Spleen (tissue), 11 donors: ENCODE data around the gene GALNT11. TPM values are rescaled to one million over a fixed set of nuclear protein-coding genes. Genes with fewer than 3 reads are reported as not detected.

Experiments used
- DNase-seq: peaks from one replicate; pipeline ENCODE4 v3.0.0-alpha.2; 2020
- H3K27ac ChIP-seq, 8 donors: fragments of 200-600 bp; sonication (generic) in 7 of 8; 1 replicate in 4 of 8; 2 replicates in 4 of 8; pipeline versions ENCODE4 v1.5.0 to v1.8.0; 2016 to 2021; ENCODE audit warnings: inconsistent platforms in 4 of 8, mild to moderate bottlenecking in 4 of 8, moderate library complexity in 1 of 8
- H3K27me3 ChIP-seq, 7 donors: fragments of 200-600 bp; sonication (generic) in 6 of 7; replicated peaks in 1 of 7; 1 replicate in 4 of 7; 2 replicates in 3 of 7; pipeline versions ENCODE4 v1.5.0 to v1.8.0; 2016 to 2021; ENCODE audit warnings: inconsistent platforms in 3 of 7, mild to moderate bottlenecking in 1 of 7
- H3K36me3 ChIP-seq, 6 donors: fragments of 200-600 bp; sonication (generic) in 5 of 6; 1 replicate in 4 of 6; 2 replicates in 2 of 6; pipeline versions ENCODE4 v1.5.0 to v1.8.0; 2016 to 2021; ENCODE audit warnings: inconsistent platforms in 2 of 6
- H3K4me1 ChIP-seq, 6 donors: fragments of 200-600 bp; sonication (generic) in 5 of 6; 1 replicate in 3 of 6; 2 replicates in 3 of 6; pipeline versions ENCODE4 v1.5.0 to v1.8.0; 2016 to 2021; ENCODE audit warnings: inconsistent platforms in 3 of 6
- H3K4me3 ChIP-seq, 8 donors: fragments of 200-600 bp; sonication (generic) in 7 of 8; 1 replicate in 4 of 8; 2 replicates in 4 of 8; pipeline versions ENCODE4 v1.5.0 to v1.8.0; 2016 to 2021; ENCODE audit warnings: inconsistent platforms in 4 of 8, mild to moderate bottlenecking in 4 of 8, moderate library complexity in 2 of 8
- H3K9me3 ChIP-seq, 8 donors: fragments of 200-600 bp; sonication (generic) in 7 of 8; 1 replicate in 4 of 8; 2 replicates in 4 of 8; pipeline versions ENCODE4 v1.5.0 to v1.8.0; 2016 to 2021; ENCODE audit warnings: inconsistent platforms in 4 of 8
- CTCF ChIP-seq, 11 experiments: fragments of 200-600 bp in 7 of 11; fragments of 450-650 bp in 4 of 11; sonication (generic) in 4 of 11; IDR thresholded peaks in 8 of 11; conservative IDR thresholded peaks in 3 of 11; 1 replicate in 7 of 11; 2 replicates in 4 of 11; pipeline versions ENCODE4 v1.4.0 to v1.8.0; 2016 to 2021; ENCODE audit warnings: antibody characterized with exemption in 11 of 11, inconsistent platforms in 4 of 11, mild to moderate bottlenecking in 1 of 11
- POLR2A ChIP-seq, 3 donors: fragments of 450-650 bp; IDR thresholded peaks; one replicate each; pipeline ENCODE4 v1.5.1; 2017; ENCODE audit warnings: antibody characterized with exemption in 3 of 3, mild to moderate bottlenecking in 1 of 3
- POLR2AphosphoS5 ChIP-seq, 3 donors: sonication (generic); formaldehyde crosslinking; IDR thresholded peaks; one replicate each; pipeline ENCODE4 v1.5.1; 2017; ENCODE audit warnings: antibody characterized with exemption in 3 of 3
- WGBS, 5 donors: extraction: QIAGEN DNeasy Blood & Tissue Kit in 3 of 5; methylation state at CpG; one replicate each; pipeline versions ENCODE4 v1.1.5 to v1.1.7; 2013 to 2018; 5-methylcytosine and 5-hydroxymethylcytosine counted together
- intact Hi-C: fragments of 100-400 bp; cut with DNase I; formaldehyde crosslinking; loops from one replicate; pipeline ENCODE4 v1.15.0; 2023; ENCODE audit warnings: low total_unique reads
- polyA plus RNA-seq, 3 donors: library from polyadenylated mRNA; stranded (reverse); fragments of 200-250 nt; gene quantifications; one replicate each; pipeline ENCODE4 v1.2.1, GENCODE V29; 2013
- total RNA-seq, 7 donors: library from RNA; depleted of rRNA in 3 of 7; stranded (reverse); fragments of >200 nt in 3 of 7; fragmentation: NEBNext Ultra II Directional in 4 of 7; extraction: Animal tissue kit (Norgen Biotek cat#: 25700) in 4 of 7; gene quantifications; one replicate each; pipeline versions ENCODE4 v1.1.0 to v1.2.1, GENCODE V29; 2016 to 2021
- donor health status: healthy with polysubstance abuse.
- donor health status: DM: no; HTN: no; CAD: no; lungs with moderate emphysema.
- donor health status: DM: no; HTN: no; CAD: no.
- donor health status: Bipolar disorder and iron deficiency.
- donor health status: healthy.
- donor health status: DM: no; HTN: no; CAD: no.
- donor health status: DM: yes; HTN: yes; CAD: no.

GALNT11 gene
- total and polyA plus RNA-seq, 10 donors, result 9.7 to 46.0 (median 29.0) TPM

DNA sequence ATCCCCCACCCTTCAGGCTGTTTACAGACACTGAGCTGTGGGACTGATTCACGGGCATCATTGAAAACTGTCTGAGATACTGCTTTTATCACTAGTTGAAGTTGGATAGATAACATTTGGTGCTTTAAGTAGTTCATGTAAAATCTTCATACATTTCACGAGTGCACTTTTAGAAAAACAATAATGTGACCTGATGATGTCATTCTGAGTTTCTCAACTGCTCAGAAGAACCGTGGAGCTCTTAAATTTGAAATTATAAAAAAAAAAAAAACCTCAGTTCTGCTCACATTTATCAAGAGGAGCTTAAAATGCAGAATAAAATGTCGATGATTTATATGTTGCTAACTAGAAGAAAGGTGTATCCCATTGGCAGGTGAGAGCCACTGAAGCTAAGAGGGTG is 81.5 kb downstream of the GALNT11 start:
- no peak overlapping the region for H3K27ac ChIP-seq
- H3K4me1 ChIP-seq, result no peaks in the 10 kb centered on the region
- no peak overlapping the region for H3K4me3 ChIP-seq
- 78 to 88% (median 82%) methylated on average over 4 of the region's 4 CpGs for WGBS, 5 donors
- no peaks in the 10 kb centered on the region for H3K9me3 ChIP-seq
- H3K27me3 ChIP-seq, result no peaks in the 10 kb centered on the region
- H3K36me3 ChIP-seq, result peaks cover 0 to 92% (median 34%) of the 10 kb centered on the region in 6 donors
- DNase-seq, result no peak
- TF ChIP-seq POLR2AphosphoS5 (IDR thresholded peaks at IDR 0.05), result no peak
- no peak for TF ChIP-seq POLR2A (IDR thresholded peaks at IDR 0.05)
- TF ChIP-seq CTCF (IDR thresholded peaks at IDR 0.05 in 8 of 11, conservative IDR thresholded peaks at IDR 0.05 in 3 of 11), result no peak
- intact Hi-C loops, result no loop called here

DNA sequence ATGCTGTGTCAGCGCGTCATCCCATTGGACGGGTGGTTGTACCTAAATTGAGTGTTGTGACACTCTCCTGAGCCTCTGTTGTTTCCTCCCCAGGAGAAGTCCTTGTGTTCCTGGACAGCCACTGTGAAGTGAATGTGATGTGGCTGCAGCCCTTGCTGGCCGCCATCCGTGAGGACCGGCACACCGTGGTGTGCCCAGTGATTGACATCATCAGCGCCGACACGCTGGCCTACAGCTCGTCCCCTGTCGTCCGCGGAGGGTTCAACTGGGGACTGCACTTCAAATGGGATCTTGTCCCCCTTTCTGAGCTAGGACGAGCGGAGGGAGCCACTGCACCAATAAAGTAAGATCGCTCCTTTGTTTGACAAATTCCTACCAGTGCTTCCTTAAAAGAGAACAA is 82.5 kb downstream of the GALNT11 start:
- no peaks in the 10 kb centered on the region for H3K4me1 ChIP-seq
- H3K4me3 ChIP-seq, result no peak overlapping the region
- peaks cover 0 to 89% (median 30%) of the 10 kb centered on the region in 6 donors for H3K36me3 ChIP-seq
- intact Hi-C loops, result no loop called here
- peak; percentile 65 for DNase-seq
- H3K27ac ChIP-seq, result no peak overlapping the region
- H3K9me3 ChIP-seq, result no peaks in the 10 kb centered on the region
- no peaks in the 10 kb centered on the region for H3K27me3 ChIP-seq
- WGBS, 5 donors, result 92 to 99% (median 97%) methylated on average over 14 to 17 of the region's 17 CpGs
- TF ChIP-seq CTCF (IDR thresholded peaks at IDR 0.05 in 8 of 11, conservative IDR thresholded peaks at IDR 0.05 in 3 of 11) (no peak), POLR2AphosphoS5 (IDR thresholded peaks at IDR 0.05) (peak in 1 of 3 donors; percentile 50)

DNA sequence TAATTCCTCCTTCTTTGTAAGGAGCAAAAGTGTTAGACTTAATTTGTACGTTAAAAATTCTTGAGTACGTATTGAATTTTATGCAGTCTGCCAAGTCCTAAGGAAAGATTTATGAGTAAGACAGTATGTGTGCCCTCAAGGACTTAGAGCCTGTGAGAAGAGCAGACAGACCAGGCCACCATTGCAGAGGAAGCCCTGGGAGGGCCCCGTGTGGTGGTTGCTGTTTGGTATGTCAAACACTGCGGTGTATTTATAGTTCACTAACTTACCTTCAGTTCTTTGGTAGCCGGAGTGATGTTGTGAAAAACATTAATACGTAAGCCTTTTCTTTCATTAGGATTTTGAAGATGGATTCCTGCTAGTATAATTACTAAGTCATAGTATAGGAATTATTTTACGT is 82.9 kb downstream of the GALNT11 start:
- intact Hi-C loops, result no loop called here
- TF ChIP-seq CTCF (IDR thresholded peaks at IDR 0.05 in 8 of 11, conservative IDR thresholded peaks at IDR 0.05 in 3 of 11) (no peak), POLR2A (IDR thresholded peaks at IDR 0.05) (no peak), POLR2AphosphoS5 (IDR thresholded peaks at IDR 0.05) (no peak)
- H3K9me3 ChIP-seq, result no peaks in the 10 kb centered on the region
- no peaks in the 10 kb centered on the region for H3K27me3 ChIP-seq
- WGBS, 5 donors, result 89 to 92% (median 89%) methylated on average over 7 of the region's 7 CpGs
- no peak overlapping the region for H3K27ac ChIP-seq
- DNase-seq, result no peak
- no peaks in the 10 kb centered on the region for H3K4me1 ChIP-seq
- no peak overlapping the region for H3K4me3 ChIP-seq
- H3K36me3 ChIP-seq, result peaks cover 0 to 89% (median 27%) of the 10 kb centered on the region in 6 donors

DNA sequence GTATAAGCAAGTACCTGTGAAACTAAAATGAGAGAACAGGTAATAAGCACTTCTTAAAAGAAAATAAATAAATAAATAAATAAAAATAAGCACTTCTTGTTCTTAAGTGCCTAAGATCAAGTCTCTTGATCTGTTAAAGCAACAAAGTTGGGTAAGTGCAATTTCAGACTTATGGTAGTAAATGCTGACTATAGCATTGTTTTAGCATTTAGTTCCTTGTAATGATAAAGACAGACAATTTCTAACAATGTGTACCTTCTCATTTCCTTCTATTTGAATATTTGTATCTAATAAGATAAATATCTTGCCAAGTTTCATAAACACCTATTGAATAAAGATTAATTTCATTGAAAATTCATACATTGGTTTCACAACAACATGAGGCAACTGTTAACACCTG is 87.4 kb downstream of the GALNT11 start:
- intact Hi-C loops, result no loop called here
- Histone ChIP-seq H3K4me1 (no peaks in the 10 kb centered on the region), H3K36me3 (peaks cover 0 to 93% (median 30%) of the 10 kb centered on the region in 6 donors), H3K27ac (no peak overlapping the region), H3K27me3 (no peaks in the 10 kb centered on the region), H3K9me3 (no peaks in the 10 kb centered on the region), H3K4me3 (no peak overlapping the region)
- no peak for DNase-seq
- TF ChIP-seq POLR2AphosphoS5 (IDR thresholded peaks at IDR 0.05) (no peak), CTCF (IDR thresholded peaks at IDR 0.05 in 8 of 11, conservative IDR thresholded peaks at IDR 0.05 in 3 of 11) (no peak), POLR2A (IDR thresholded peaks at IDR 0.05) (no peak)
